Left cardiac atrium (tissue), 4 donors: ENCODE data around the gene BICDL2. TPM values are rescaled to one million over a fixed set of nuclear protein-coding genes. Genes with fewer than 3 reads are reported as not detected.
A peak's percentile ranks its signal among the peaks of the same experiment; 100 is the strongest.

Experiments
- ATAC-seq, 2 donors: fragments of 200-7000 bp; cut with Tn5 transposase; one replicate each; pipeline ENCODE4 v1.9.1; 2020; ENCODE audit warnings: mild to moderate bottlenecking in 2 of 2, moderate library complexity in 2 of 2
- DNase-seq: peaks from one replicate; pipeline ENCODE4 v3.0.0-alpha.2; 2020
- intact Hi-C, 2 donors: fragments of 100-400 bp; cut with DNase I; formaldehyde crosslinking; loops; one replicate each; pipeline versions ENCODE4 v1.14.1 to v1.15.1; 2022 to 2023
- total RNA-seq, 2 donors: library from RNA; stranded (reverse); fragmentation: NEBNext Ultra II Directional; extraction: Animal tissue kit (Norgen Biotek cat#: 25700); gene quantifications; one replicate each; pipeline ENCODE4 v1.2.1, GENCODE V29; 2021
- donor health status: DM: no; HTN: yes; CAD: no.
- donor health status: DM: no; HTN: yes; CAD: no; lungs with severe emphysema.
- donor health status: DM: yes; HTN: yes; CAD: no.
- donor health status: Dilated cardiomyopathy.

BICDL2 gene
- total RNA-seq, 2 donors from 2014 or later = not detected

- intact Hi-C loops = no loop called here
- peak; percentile 94 for DNase-seq
- ATAC-seq = peak; percentile 95 to 98
Measured at GRCh38 chr16:2980227-2981176, 56.2 kb downstream of the BICDL2 start, which contains the start of gene PKMYT1. PKMYT1 (minus strand) TSS chr16:2980446; CDS start chr16:2979657, 789 bp downstream.

GRCh38 chr16:2979669-2980226, 57.0 kb downstream of the BICDL2 start:
- DNase-seq (no peak), ATAC-seq (no peak)
- intact Hi-C loops = no loop called here

Other genes with a start within 250 kb of the BICDL2 start
- not detected for gene PRSS33, start 249.4 kb downstream of the BICDL2 start, total RNA-seq
- gene PRSS41, start 238.5 kb downstream of the BICDL2 start, total RNA-seq = not detected
- gene PRSS21, start 219.7 kb downstream of the BICDL2 start, total RNA-seq = not detected
- gene ZG16B, start 206.6 kb downstream of the BICDL2 start, total RNA-seq = under 1 TPM in 1 of 2 donors, not detected in 1; 0.27 TPM
- not detected for gene PRSS22, start 178.8 kb downstream of the BICDL2 start, total RNA-seq
- 10 to 100 TPM; 27.1 to 29.1 TPM for gene FLYWCH2, start 153.7 kb downstream of the BICDL2 start, total RNA-seq
- 10 to 100 TPM; 31.4 to 35.1 TPM for gene FLYWCH1, start 125.0 kb downstream of the BICDL2 start, total RNA-seq
- not detected for gene KREMEN2, start 72.7 kb downstream of the BICDL2 start, total RNA-seq
- gene PAQR4, start 67.6 kb downstream of the BICDL2 start, total RNA-seq = 10 to 100 TPM in 1 of 2 donors, 1 to 10 TPM in 1; 5.8 to 10.1 TPM
- 1 to 10 TPM in 1 of 2 donors, under 1 TPM in 1; 0.97 to 2.9 TPM for gene PKMYT1, start 56.5 kb downstream of the BICDL2 start, total RNA-seq
- under 1 TPM; 0.24 TPM for gene CLDN9, start 24.0 kb downstream of the BICDL2 start, total RNA-seq
- gene CLDN6, start 18.8 kb downstream of the BICDL2 start, total RNA-seq = not detected
- gene TNFRSF12A, start 16.6 kb downstream of the BICDL2 start, total RNA-seq = 10 to 100 TPM; 24.3 to 72.4 TPM
- 10 to 100 TPM; 28.4 to 46.1 TPM for gene HCFC1R1, start 13.0 kb downstream of the BICDL2 start, total RNA-seq
- gene THOC6, start 12.9 kb downstream of the BICDL2 start, total RNA-seq = 10 to 100 TPM; 11.8 to 18.2 TPM
- 1 to 10 TPM; 1.5 to 2.3 TPM for gene MMP25, start 9.6 kb upstream of the BICDL2 start, total RNA-seq
- 10 to 100 TPM; 51.7 to 64.0 TPM for gene IL32, start 28.7 kb upstream of the BICDL2 start, total RNA-seq
- not detected for gene ZSCAN10, start 62.4 kb upstream of the BICDL2 start, total RNA-seq
- 1 to 10 TPM; 7.0 to 7.2 TPM for gene ZNF205, start 75.6 kb upstream of the BICDL2 start, total RNA-seq
- gene ZNF213, start 98.1 kb upstream of the BICDL2 start, total RNA-seq = 1 to 10 TPM; 6.5 to 6.7 TPM
- not detected for gene OR1F1, start 151.3 kb upstream of the BICDL2 start, total RNA-seq
- 1 to 10 TPM; 5.7 to 8.8 TPM for gene ZNF200, start 198.2 kb upstream of the BICDL2 start, total RNA-seq
- 1 to 10 TPM; 1.8 to 1.9 TPM for gene MEFV, start 219.7 kb upstream of the BICDL2 start, total RNA-seq
- 10 to 100 TPM in 1 of 2 donors, 1 to 10 TPM in 1; 9.0 to 19.2 TPM for gene ZNF263, start 246.5 kb upstream of the BICDL2 start, total RNA-seq